HG02610 (cell line): Measurements from ENCODE around the gene YES1.
"Not testable (repeated sequence)": the region's sequence is repeated elsewhere in the genome, so short reads cannot be mapped to it uniquely, and the experiment has no call there.

Experiments
- ATAC-seq: cut with Tn5 transposase; IDR thresholded peaks from one replicate; pipeline ENCODE4 v1.9.1; 2021; ENCODE audit warnings: mild to moderate bottlenecking, moderate library complexity; ENCODE audit not compliant: unreplicated experiment

Gene YES1

DNA sequence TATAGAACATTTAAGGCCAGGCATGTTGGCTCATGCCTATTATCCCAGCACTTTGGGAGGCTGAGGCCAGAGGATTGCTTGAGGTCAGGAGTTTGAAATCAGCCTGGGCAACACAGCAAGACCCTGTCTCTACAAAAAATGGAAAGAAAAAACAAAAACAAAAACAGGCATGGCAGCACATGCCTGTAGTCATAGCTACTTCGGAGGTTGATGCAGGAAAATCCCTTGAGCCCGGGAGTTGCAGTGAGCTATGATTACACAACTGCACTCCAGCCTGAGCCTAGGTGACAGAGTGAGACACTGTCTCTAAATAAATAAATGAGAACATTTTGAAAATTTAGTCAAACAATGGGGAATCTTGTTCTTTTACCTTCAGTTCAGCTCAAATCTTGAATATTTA, 12.1 kb upstream of the YES1 start:
- ATAC-seq: peak; percentile 50

DNA sequence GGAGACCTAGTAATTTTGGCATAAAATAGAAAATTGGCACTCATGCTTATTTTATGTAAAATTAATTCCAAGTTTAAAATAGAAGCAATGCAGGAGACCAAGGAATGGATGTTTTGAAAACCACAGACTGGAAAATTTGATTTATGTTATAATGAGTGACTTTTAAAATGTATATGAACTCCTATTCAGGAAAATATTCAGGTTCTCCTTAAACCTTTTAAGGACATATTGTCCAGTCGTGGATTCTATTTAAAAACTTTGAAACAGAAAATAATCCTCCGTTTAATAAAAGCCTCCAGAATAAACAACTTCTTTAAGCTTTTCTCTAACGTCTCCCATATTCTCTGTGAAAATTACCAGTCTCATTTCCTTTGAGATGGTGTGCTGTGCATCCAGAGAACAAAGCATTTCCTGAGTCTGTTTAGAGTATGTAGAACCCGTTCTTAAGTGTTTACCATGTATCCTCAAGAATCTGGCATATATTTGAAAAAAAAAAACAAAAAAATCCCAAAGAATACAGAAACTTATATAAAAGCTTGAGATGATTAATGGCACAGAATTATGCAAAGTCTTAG, 8.6 kb upstream of the YES1 start:
- ATAC-seq: no peak

GRCh38 chr18:816869-817268, 4.8 kb upstream of the YES1 start:
- no peak for ATAC-seq

DNA sequence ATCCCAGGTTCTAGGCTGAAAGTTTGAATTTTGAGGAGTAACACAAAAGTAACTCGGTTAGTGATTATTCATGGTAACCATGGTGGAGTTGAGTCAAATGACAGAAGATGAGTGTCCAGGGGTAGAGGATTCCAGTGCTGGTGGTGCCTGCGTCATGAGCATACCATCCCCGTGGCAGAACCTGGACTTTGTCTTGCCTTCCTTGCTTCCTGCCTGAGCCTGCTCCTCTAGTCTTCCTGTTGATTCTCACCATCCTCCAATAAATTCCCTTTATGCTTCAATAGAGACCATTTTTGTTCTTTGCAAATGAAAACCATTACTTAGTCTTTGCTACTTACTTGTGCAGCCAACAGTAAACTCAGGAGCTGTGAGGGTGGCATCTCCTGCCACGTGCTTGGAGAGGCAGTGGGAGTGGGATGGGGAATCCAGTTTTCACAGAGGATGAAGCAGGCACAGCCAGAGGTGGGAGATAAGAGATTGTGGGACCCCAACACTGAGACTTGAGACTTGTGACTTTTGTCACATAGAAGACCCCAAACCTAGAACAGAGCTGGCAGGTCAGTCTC, 4.1 kb upstream of the YES1 start:
- ATAC-seq: no peak

DNA sequence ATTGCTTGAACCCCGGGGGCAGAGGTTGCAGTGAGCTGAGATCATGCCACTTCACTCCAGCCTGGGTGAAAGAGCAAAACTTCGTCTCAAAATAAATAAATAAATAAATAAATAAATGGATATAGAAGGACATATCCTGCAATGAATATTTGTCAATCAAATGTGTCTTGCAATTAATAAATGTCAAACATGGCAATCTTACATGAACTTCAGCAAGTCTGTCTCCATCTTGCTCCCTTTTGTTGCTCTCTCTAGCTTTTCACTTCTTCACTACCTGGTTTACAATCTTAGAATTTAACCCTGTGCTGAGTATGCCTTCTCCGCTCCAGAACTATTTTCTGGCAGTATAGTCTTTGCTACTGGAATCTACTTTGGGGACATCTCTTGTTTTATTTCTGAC, 3.3 kb upstream of the YES1 start:
- ATAC-seq: no peak

DNA sequence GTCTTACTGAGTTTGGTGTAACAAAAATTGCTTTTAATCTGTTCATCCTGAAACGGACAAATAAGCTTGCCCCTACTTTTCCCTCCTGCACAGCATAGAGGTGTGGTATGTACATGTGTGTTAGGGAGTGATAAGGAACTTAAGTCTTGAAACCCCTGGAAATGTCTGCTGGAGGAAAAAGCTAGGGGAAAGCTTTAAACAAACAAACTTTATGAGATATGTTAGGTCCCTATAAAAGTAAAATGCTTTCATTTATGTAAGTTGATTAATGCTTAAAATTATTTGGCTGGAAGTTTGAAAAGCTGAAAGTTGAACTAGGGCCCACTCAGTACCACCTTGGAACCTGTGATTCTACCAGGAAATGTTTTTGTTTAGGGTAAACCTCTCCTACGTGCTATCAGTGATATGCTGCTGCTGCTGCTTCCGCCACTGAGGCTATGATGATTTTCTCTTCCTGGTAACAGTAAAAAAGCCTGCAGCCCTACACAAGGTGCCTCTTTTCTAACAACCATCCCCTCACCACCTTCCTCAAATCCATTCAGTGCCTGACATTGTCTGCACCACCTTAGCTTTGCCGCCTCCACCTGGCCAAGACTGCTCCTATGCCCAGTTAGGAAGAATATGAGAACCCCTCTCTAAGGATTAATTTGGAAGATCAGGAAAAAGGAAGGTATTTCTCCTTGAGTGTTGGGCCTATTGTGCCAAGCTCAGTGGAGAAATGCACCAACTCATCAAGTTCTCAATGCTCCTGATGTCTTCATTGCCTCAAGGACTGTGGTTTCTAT, 2.5 kb upstream of the YES1 start:
- no peak for ATAC-seq

- no peak for ATAC-seq
Observed at GRCh38 chr18:813172-814071, 1.4 kb upstream of the YES1 start.

- peak; percentile 36 for ATAC-seq
Observed at GRCh38 chr18:812376-813171, 532 bp upstream of the YES1 start.

GRCh38 chr18:811182-811891, 705 bp downstream of the YES1 start:
- ATAC-seq: peak; percentile 2

DNA sequence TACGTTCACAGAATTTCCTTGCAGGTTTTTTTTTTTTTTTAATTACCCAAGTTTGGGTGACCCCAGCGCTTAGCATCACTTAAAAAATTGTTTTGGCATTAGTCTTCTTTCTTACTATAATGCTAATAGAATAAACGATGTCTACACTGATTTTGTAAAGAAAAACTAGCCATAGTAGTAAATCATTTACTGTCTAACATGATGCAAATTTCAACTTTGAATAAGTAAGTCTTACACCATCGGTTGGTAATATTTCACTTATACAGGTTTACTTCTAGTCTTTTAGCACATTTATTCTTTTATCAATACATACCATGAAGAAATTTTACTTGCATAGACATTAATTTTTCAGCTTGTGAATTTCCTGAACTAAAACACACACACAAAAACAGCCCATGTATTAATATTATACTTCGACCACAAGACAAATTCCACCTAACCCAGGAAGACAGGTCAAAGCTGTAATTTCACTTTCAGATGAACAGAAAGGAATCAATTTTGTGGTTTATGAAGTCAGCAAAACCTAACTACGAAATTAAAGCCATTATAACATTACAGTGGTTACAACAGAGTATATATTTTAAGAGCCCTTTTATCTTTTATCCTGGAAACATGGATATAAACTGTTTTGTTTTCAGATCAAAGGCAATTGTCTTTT, 1.9 kb downstream of the YES1 start:
- ATAC-seq: peak; percentile 27

DNA sequence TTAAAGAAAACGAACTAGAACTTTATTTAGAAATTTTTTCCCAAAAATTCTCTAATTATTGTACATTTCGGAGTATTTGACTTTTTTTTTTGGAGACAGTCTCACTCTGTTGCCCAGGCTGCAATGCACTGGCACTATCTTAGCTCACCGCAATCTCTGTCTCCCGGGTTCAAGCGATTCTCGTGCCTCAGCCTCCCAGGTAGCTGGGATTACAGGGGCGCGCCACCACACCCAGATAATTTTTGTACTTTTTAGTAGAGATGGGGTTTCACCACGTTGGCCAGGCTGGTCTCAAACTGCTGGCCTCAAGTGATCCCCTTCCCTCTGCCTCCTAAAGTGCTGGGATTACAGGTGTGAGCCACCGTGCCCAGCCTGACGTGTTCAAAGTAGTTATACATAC, 2.8 kb downstream of the YES1 start:
- ATAC-seq: not testable (repeated sequence)

GRCh38 chr18:808502-808901, 3.5 kb downstream of the YES1 start:
- no peak for ATAC-seq

DNA sequence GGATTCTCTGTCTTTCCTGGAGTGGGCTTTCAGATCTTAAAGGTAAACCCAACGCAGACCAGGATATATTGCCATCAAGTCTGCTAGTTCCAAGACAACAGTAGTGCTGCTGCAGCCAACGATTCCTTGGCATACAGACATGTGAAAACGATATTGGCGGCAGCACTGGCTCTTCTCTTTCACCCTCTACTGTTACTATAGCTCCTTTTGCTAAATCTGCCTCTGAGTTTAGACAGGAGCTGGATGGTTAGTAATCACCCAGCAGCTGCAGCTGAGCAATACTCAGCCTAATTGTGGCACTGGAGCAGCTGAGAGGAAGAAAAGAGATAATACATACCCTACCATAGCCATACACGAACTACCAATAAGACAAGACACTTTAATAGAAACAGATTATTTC, 4.0 kb downstream of the YES1 start:
- ATAC-seq: no peak

DNA sequence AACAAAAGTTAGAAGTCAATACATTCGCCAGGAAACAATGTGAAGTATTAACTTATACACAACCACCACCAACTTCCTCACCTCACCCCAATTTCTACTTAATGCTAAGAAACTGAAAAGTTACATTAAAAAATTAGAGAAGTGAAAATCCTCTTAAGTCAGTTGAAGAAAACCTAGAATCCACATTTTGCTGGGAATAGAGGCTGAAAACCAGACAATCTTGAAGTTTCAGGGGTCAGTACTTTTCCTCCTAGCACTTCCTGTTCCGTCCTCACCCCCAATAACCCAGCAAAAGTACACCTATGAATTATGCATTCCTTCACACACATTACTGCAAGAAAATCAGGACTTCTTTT, 6.3 kb downstream of the YES1 start:
- peak; percentile 18 for ATAC-seq

- peak; percentile 43 for ATAC-seq
Observed at GRCh38 chr18:805008-805754, 6.9 kb downstream of the YES1 start.

DNA sequence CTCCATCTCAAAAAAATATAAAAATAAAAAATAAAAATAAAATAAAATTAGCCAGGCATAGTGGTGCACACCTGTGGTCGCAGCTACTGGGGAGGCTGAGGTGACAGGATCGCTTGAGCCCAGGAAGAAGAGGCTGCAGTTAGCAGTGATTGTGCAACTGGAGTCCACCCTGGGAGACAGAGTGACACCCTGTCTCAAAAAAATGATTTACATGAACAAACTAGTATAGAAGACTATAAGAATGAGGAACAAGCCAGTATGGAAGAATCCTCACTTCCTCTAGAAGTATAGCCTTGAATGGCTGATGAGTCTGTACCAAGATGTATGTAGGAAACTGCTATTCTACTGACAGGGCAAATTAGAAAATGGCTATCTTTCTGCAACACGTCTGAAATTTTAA, 10.9 kb downstream of the YES1 start:
- no peak for ATAC-seq

DNA sequence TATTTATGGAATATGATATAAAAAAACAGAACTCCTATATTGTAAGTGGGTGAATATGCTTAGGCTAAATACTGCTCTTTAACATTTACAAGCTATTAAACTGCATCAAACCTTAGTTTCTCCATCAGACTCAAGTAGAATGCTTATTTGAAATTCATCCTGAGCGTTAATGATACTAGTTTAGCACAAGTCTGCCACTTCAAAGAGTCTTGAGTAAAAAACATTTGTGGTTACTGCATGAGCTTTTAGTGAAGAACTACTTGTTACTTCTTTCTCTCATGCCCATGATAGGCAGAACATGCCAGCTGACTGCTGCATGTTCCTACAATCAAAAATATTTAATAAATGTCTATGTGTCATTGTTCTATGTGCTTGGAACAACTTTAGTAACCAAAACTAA, 12.1 kb downstream of the YES1 start:
- no peak for ATAC-seq

GRCh38 chr18:795383-795782, 16.7 kb downstream of the YES1 start:
- ATAC-seq: not testable (repeated sequence)

- peak; percentile 70 for ATAC-seq
Observed at GRCh38 chr18:789397-789796, 22.6 kb downstream of the YES1 start.
